OCI-LY1 (cell line): Measurements from ENCODE around the gene MYB.

Source experiments
- H2AFZ ChIP-seq: fragments of 200-600 bp; sonication (generic), shearing (Covaris generic); 2 replicates; pipeline ENCODE4 v1.6.0; 2014; ENCODE audit warnings: antibody characterized with exemption, mild to moderate bottlenecking, low read length
- H3F3A ChIP-seq: fragments of 200-600 bp; sonication (generic), shearing (Covaris generic); 2 replicates; pipeline ENCODE4 v1.6.0; 2014; ENCODE audit warnings: mild to moderate bottlenecking, antibody characterized with exemption, low read length, moderate library complexity; ENCODE audit not compliant: insufficient read depth
- H3K27ac ChIP-seq: fragments of 200-600 bp; sonication (generic); 2 replicates; pipeline ENCODE4 v1.5.1; 2014; ENCODE audit warnings: low read length, mixed run types, mild to moderate bottlenecking, low read depth; ENCODE audit not compliant: poor library complexity, severe bottlenecking
- H3K27me3 ChIP-seq: fragments of 200-600 bp; sonication (generic); 2 replicates; pipeline ENCODE4 v1.6.0; 2014; ENCODE audit warnings: antibody characterized with exemption, mild to moderate bottlenecking, low read length, moderate library complexity; ENCODE audit not compliant: insufficient read depth
- H3K36me3 ChIP-seq: fragments of 200-600 bp; sonication (generic); 2 replicates; pipeline ENCODE4 v1.6.1; 2014; ENCODE audit warnings: mild to moderate bottlenecking, antibody characterized with exemption, low read length, moderate library complexity, mixed read lengths; ENCODE audit not compliant: insufficient read depth
- H3K4me1 ChIP-seq: fragments of 200-600 bp; sonication (generic); 2 replicates; pipeline ENCODE4 v1.5.1; 2014; ENCODE audit warnings: mild to moderate bottlenecking, low read length, moderate library complexity; ENCODE audit not compliant: insufficient read depth, severe bottlenecking
- H3K4me2 ChIP-seq: fragments of 200-600 bp; sonication (generic), shearing (Covaris generic); 2 replicates; pipeline ENCODE4 v1.6.1; 2014; ENCODE audit warnings: low read length
- H3K4me3 ChIP-seq: fragments of 200-600 bp; sonication (generic); 2 replicates; pipeline ENCODE4 v1.5.1; 2014; ENCODE audit warnings: low read length, low read depth, mild to moderate bottlenecking, mixed read lengths; ENCODE audit not compliant: poor library complexity, severe bottlenecking
- H3K79me2 ChIP-seq: fragments of 200-600 bp; shearing (Covaris generic); 2 replicates; pipeline ENCODE4 v1.6.1; 2016; ENCODE audit warnings: mixed run types, low read length, mixed read lengths; ENCODE audit not compliant: insufficient read depth
- H3K9ac ChIP-seq: fragments of 200-600 bp; sonication (generic), shearing (Covaris generic); 2 replicates; pipeline ENCODE4 v1.6.1; 2014; ENCODE audit warnings: mild to moderate bottlenecking, low read length, mixed read lengths
- H3K9me2 ChIP-seq: fragments of 200-600 bp; sonication (generic), shearing (Covaris generic); 2 replicates; pipeline ENCODE4 v1.6.1; 2014; ENCODE audit warnings: low read depth, mild to moderate bottlenecking, low read length, mixed read lengths
- H3K9me3 ChIP-seq: fragments of 200-600 bp; shearing (Covaris generic); 2 replicates; pipeline ENCODE4 v1.6.1; 2014; ENCODE audit warnings: low read length, mixed read lengths
- H4K20me1 ChIP-seq: fragments of 200-600 bp; sonication (generic), shearing (Covaris generic); 2 replicates; pipeline ENCODE4 v1.6.0; 2016; ENCODE audit warnings: mild to moderate bottlenecking, low read length; ENCODE audit not compliant: insufficient read depth
- EZH2 ChIP-seq: fragments of 200-600 bp; sonication (generic), shearing (Covaris generic); IDR thresholded peaks from 2 replicates; pipeline ENCODE4 v1.8.0; 2017; ENCODE audit warnings: borderline replicate concordance, mixed run types, mild to moderate bottlenecking, antibody characterized with exemption, low read length, moderate library complexity, mixed read lengths
- TF ChIP-seq, protein P1 (sequence below): fragments of 200-600 bp; sonication (generic), shearing (Covaris generic); IDR thresholded peaks from 2 replicates; pipeline ENCODE4 v1.5.1; 2017; ENCODE audit warnings: mild to moderate bottlenecking, antibody characterized with exemption, low read length, moderate library complexity, mixed read lengths

The MYB gene

DNA sequence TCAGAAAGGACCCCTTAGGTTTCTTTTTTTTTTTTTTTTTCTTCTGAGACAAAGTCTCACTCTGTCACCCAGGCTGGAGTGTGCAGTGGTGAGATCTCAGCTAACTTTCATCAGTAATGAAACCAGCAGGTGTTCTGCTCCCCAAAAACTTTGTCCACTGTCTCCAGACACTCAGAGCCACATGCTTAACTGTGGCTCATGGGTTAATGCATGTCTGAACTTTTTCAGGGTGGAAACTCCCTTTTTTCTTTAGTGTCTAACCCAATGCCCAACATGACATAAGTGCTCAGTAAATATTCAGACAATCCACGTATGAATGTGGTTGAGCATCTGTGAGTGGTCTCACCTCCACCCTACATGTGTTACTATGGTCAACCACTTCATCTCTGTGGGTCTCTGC is 45.4 kb downstream of the MYB start:
- no peaks in the 10 kb centered on the region for H4K20me1 ChIP-seq
- H3K27ac ChIP-seq = no peak overlapping the region
- no peaks in the 10 kb centered on the region for H3K9me2 ChIP-seq
- no peak overlapping the region for H2AFZ ChIP-seq
- no peaks in the 10 kb centered on the region for H3F3A ChIP-seq
- H3K9me3 ChIP-seq = no peaks in the 10 kb centered on the region
- H3K4me1 ChIP-seq = peaks cover 13% of the 10 kb centered on the region
- H3K9ac ChIP-seq = no peak overlapping the region
- H3K4me2 ChIP-seq = no peak overlapping the region
- TF ChIP-seq, protein P1, sequence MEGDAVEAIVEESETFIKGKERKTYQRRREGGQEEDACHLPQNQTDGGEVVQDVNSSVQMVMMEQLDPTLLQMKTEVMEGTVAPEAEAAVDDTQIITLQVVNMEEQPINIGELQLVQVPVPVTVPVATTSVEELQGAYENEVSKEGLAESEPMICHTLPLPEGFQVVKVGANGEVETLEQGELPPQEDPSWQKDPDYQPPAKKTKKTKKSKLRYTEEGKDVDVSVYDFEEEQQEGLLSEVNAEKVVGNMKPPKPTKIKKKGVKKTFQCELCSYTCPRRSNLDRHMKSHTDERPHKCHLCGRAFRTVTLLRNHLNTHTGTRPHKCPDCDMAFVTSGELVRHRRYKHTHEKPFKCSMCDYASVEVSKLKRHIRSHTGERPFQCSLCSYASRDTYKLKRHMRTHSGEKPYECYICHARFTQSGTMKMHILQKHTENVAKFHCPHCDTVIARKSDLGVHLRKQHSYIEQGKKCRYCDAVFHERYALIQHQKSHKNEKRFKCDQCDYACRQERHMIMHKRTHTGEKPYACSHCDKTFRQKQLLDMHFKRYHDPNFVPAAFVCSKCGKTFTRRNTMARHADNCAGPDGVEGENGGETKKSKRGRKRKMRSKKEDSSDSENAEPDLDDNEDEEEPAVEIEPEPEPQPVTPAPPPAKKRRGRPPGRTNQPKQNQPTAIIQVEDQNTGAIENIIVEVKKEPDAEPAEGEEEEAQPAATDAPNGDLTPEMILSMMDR = no peak
- TF ChIP-seq EZH2 = no peak
- H3K4me3 ChIP-seq = no peak overlapping the region
- H3K27me3 ChIP-seq = no peaks in the 10 kb centered on the region
- no peaks in the 10 kb centered on the region for H3K36me3 ChIP-seq
- no peaks in the 10 kb centered on the region for H3K79me2 ChIP-seq

DNA sequence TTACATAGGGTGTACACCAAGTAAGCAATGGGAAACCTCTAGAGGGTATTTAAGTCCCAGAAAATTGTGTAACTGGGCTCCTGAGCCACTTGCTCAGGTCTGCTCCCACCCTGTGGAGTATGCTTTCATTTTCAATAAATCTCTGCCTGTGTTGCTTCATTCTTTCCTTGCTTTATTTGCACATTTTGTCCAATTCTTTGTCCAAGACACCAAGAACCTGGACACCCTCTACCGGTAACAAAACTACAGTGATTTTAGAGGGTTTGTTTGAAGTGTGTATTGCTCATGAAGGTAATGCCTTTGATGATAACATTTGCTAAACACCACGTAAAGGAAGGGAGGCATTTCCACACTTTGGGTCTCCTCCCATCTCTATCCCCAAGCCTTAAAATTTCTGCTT is 46.2 kb downstream of the MYB start:
- no peaks in the 10 kb centered on the region for H3K36me3 ChIP-seq
- H3K27ac ChIP-seq = no peak overlapping the region
- no peaks in the 10 kb centered on the region for H3K9me3 ChIP-seq
- H3K4me3 ChIP-seq = no peak overlapping the region
- no peaks in the 10 kb centered on the region for H3F3A ChIP-seq
- H3K4me1 ChIP-seq = peaks cover 13% of the 10 kb centered on the region
- H3K27me3 ChIP-seq = no peaks in the 10 kb centered on the region
- H4K20me1 ChIP-seq = no peaks in the 10 kb centered on the region
- H3K9me2 ChIP-seq = no peaks in the 10 kb centered on the region
- no peak overlapping the region for H2AFZ ChIP-seq
- TF ChIP-seq EZH2 = no peak
- TF ChIP-seq, protein P1 = no peak
- H3K4me2 ChIP-seq = no peak overlapping the region
- H3K79me2 ChIP-seq = no peaks in the 10 kb centered on the region
- H3K9ac ChIP-seq = no peak overlapping the region

DNA sequence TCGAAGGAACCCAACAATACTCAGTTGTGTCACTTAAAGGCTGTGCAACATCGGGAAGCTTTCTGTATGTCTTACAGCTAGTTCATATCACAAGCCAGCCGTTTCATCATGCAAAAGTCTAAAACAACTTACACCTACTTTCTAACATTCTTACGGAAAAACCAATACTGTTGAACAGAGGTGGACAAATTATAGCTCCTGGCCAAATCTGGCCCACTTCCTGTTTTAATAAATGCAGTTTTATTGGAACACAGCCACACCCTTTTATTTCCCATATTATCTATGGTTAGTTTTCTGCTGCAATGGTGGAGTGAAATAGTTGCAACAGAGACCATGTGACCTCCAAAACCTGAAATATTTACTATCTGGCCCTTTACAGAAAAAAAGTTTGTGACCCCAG is 46.6 kb downstream of the MYB start:
- no peaks in the 10 kb centered on the region for H3K79me2 ChIP-seq
- H2AFZ ChIP-seq = no peak overlapping the region
- no peak overlapping the region for H3K4me3 ChIP-seq
- H3K9me3 ChIP-seq = no peaks in the 10 kb centered on the region
- H3K4me2 ChIP-seq = no peak overlapping the region
- no peaks in the 10 kb centered on the region for H3K9me2 ChIP-seq
- TF ChIP-seq, protein P1 = no peak
- TF ChIP-seq EZH2 = no peak
- H3K4me1 ChIP-seq = peaks cover 13% of the 10 kb centered on the region
- no peaks in the 10 kb centered on the region for H3F3A ChIP-seq
- no peaks in the 10 kb centered on the region for H3K36me3 ChIP-seq
- H3K9ac ChIP-seq = no peak overlapping the region
- H4K20me1 ChIP-seq = no peaks in the 10 kb centered on the region
- no peak overlapping the region for H3K27ac ChIP-seq
- H3K27me3 ChIP-seq = no peaks in the 10 kb centered on the region
